GM12892 (cell line): ENCODE results near the gene SEC11C.

Source experiments
- POLR2A ChIP-seq: IDR thresholded peaks from 2 replicates; pipeline ENCODE4 v1.6.1; 2011; ENCODE audit warnings: low read depth, low read length, control low read depth
- POLR2AphosphoS5 ChIP-seq: IDR thresholded peaks from 2 replicates; pipeline ENCODE4 v1.6.1; 2011; ENCODE audit warnings: low read depth, low read length, control low read depth
- TAF1 ChIP-seq: IDR thresholded peaks from 2 replicates; pipeline ENCODE4 v1.6.1; 2011; ENCODE audit warnings: low read depth, mild to moderate bottlenecking, control low read depth, low read length, borderline replicate concordance

GRCh38 chr18:59127047-59127446 lies 12.6 kb upstream of the SEC11C start:
- no peak for TF ChIP-seq POLR2AphosphoS5
- TF ChIP-seq POLR2A, result no peak
- no peak for TF ChIP-seq TAF1
